H1 (cell line): ENCODE measurements around the gene CD48. TPM values are rescaled to one million over a fixed set of nuclear protein-coding genes. Genes with fewer than 3 reads are reported as not detected.
"Not testable (repeated sequence)": the region's sequence is repeated elsewhere in the genome, so short reads cannot be mapped to it uniquely, and the experiment has no call there.

Source experiments
- CTCF ChIA-PET: fragments of 300-600 bp; sonication (Branson Sonifier 250); formaldehyde crosslinking; loops from one replicate; lab custom pipeline; 2021; ENCODE audit not compliant: partially characterized antibody; lab: Charles Lee
- POLR2A ChIA-PET: fragments of 300-600 bp; sonication (Branson Sonifier 250); formaldehyde crosslinking; loops from one replicate; lab custom pipeline; 2021; ENCODE audit warnings: inconsistent platforms; ENCODE audit not compliant: partially characterized antibody; lab: Charles Lee
- DNase-seq, 2 experiments: peaks; one replicate each; pipeline versions ENCODE4 v3.0.0 to v3.0.0-alpha.2; 2010 to 2022; ENCODE audit warnings: low spot score in 2 of 2, low read depth in 1 of 2, mixed read lengths in 1 of 2
- FAIRE-seq: peaks from 2 replicates; lab custom pipeline; 2011; peaks lifted over from hg19 to GRCh38; lab: Jason Lieb, UNC
- H2AFZ ChIP-seq: 2 replicates; pipeline ENCODE4 v1.8.1; 2012; ENCODE audit warnings: low read length, inconsistent platforms
- H2AK5ac ChIP-seq: 2 replicates; pipeline ENCODE4 v1.6.1; 2013; ENCODE audit warnings: low read depth, low read length
- H2BK120ac ChIP-seq: replicated peaks from 2 replicates; pipeline ENCODE3; 2013; ENCODE audit warnings: low read depth, low read length, inconsistent platforms
- H2BK12ac ChIP-seq: 2 replicates; pipeline ENCODE4 v1.6.1; 2013; ENCODE audit warnings: low read depth, low read length
- H2BK15ac ChIP-seq: 2 replicates; pipeline ENCODE4 v1.6.1; 2013; ENCODE audit warnings: low read length
- H2BK20ac ChIP-seq: 2 replicates; pipeline ENCODE4 v1.6.1; 2013; ENCODE audit warnings: low read length
- H2BK5ac ChIP-seq: 2 replicates; pipeline ENCODE4 v1.6.1; 2013; ENCODE audit warnings: low read depth, low read length
- H3K14ac ChIP-seq: 2 replicates; pipeline ENCODE4 v1.6.1; 2013; ENCODE audit warnings: inconsistent platforms; ENCODE audit not compliant: insufficient read length
- H3K18ac ChIP-seq: 2 replicates; pipeline ENCODE4 v1.6.1; 2013; ENCODE audit warnings: low read length; ENCODE audit errors: extremely low read depth
- H3K23ac ChIP-seq: 2 replicates; pipeline ENCODE4 v1.6.1; 2013; ENCODE audit warnings: inconsistent platforms; ENCODE audit not compliant: insufficient read length
- H3K23me2 ChIP-seq: 2 replicates; pipeline ENCODE4 v1.6.1; 2013; ENCODE audit warnings: low read depth, low read length
- H3K27ac ChIP-seq: 2 replicates; pipeline ENCODE4 v1.6.1; 2011; ENCODE audit warnings: low read depth, low read length, inconsistent platforms
- H3K27me3 ChIP-seq, 4 experiments: replicated peaks in 1 of 4; 1 replicate in 1 of 4; 2 replicates in 3 of 4; pipeline versions ENCODE4 v1.6.1 to v1.8.1; 2011 to 2013; ENCODE audit warnings: low read length in 3 of 4, mild to moderate bottlenecking in 3 of 4, inconsistent platforms in 2 of 4, mixed read lengths in 2 of 4, moderate library complexity in 1 of 4; ENCODE audit not compliant: control insufficient read depth in 3 of 4, insufficient read depth in 3 of 4; ENCODE audit errors: extremely low read depth in 1 of 4
- H3K36me3 ChIP-seq, 4 experiments: 2 replicates each; pipeline versions ENCODE4 v1.6.1 to v1.8.1; 2011 to 2013; ENCODE audit warnings: mild to moderate bottlenecking in 4 of 4, low read length in 3 of 4, moderate library complexity in 2 of 4, control low read depth in 1 of 4, inconsistent platforms in 1 of 4; ENCODE audit not compliant: insufficient read depth in 4 of 4, control insufficient read depth in 2 of 4
- H3K4ac ChIP-seq: replicated peaks from 2 replicates; pipeline ENCODE3; 2013; ENCODE audit warnings: low read length, low read depth, mixed read lengths, inconsistent platforms; ENCODE audit not compliant: insufficient read length
- H3K4me1 ChIP-seq, 4 experiments: replicated peaks in 1 of 4; 1 replicate in 1 of 4; 2 replicates in 3 of 4; pipeline versions ENCODE4 v1.6.1 to v1.8.1; 2011 to 2013; ENCODE audit warnings: low read length in 3 of 4, inconsistent platforms in 2 of 4, mixed read lengths in 1 of 4; ENCODE audit not compliant: insufficient read depth in 4 of 4, control insufficient read depth in 3 of 4
- H3K4me2 ChIP-seq, 2 experiments: 2 replicates each; pipeline versions ENCODE4 v1.6.1 to v1.8.1; 2011 to 2013; ENCODE audit warnings: low read depth in 2 of 2, low read length in 2 of 2, control low read depth in 1 of 2, inconsistent platforms in 1 of 2, mild to moderate bottlenecking in 1 of 2; ENCODE audit not compliant: insufficient read depth in 1 of 2
- H3K4me3 ChIP-seq, 4 experiments: fragments of 200-600, 300-600 bp in 1 of 4; sonication (generic), shearing (Covaris generic), sonication (Bioruptor Twin) in 1 of 4; 2 replicates each; pipeline versions ENCODE4 v1.5.1 to v1.8.1; 2011 to 2016; ENCODE audit warnings: low read length in 4 of 4, low read depth in 3 of 4, control low read depth in 2 of 4, inconsistent platforms in 2 of 4, mild to moderate bottlenecking in 2 of 4, mixed read lengths in 1 of 4, moderate library complexity in 1 of 4; ENCODE audit not compliant: insufficient read depth in 2 of 4; ENCODE audit errors: extremely low read depth in 1 of 4
- H3K56ac ChIP-seq: replicated peaks from 2 replicates; pipeline ENCODE3; 2013; ENCODE audit warnings: low read depth, mild to moderate bottlenecking, mixed read lengths, low read length, inconsistent platforms; ENCODE audit not compliant: insufficient read length
- H3K79me1 ChIP-seq: 2 replicates; pipeline ENCODE4 v1.6.1; 2013; ENCODE audit warnings: low read depth, low read length, control low read depth
- H3K79me2 ChIP-seq, 2 experiments: 2 replicates each; pipeline versions ENCODE4 v1.6.1 to v1.8.1; 2012 to 2013; ENCODE audit warnings: low read length in 2 of 2, mild to moderate bottlenecking in 2 of 2, inconsistent platforms in 1 of 2; ENCODE audit not compliant: insufficient read depth in 2 of 2, control insufficient read depth in 1 of 2
- H3K9ac ChIP-seq, 4 experiments: replicated peaks in 1 of 4; 1 replicate in 1 of 4; 2 replicates in 3 of 4; pipeline versions ENCODE4 v1.6.1 to v1.8.1; 2011 to 2013; ENCODE audit warnings: low read depth in 3 of 4, low read length in 3 of 4, control low read depth in 2 of 4, mild to moderate bottlenecking in 2 of 4, moderate library complexity in 2 of 4, inconsistent platforms in 1 of 4; ENCODE audit errors: extremely low read depth in 1 of 4
- H3K9me3 ChIP-seq, 2 experiments: 2 replicates each; pipeline versions ENCODE4 v1.6.1 to v1.8.1; 2012 to 2013; ENCODE audit warnings: mild to moderate bottlenecking in 2 of 2, moderate library complexity in 2 of 2, control low read depth in 1 of 2, inconsistent platforms in 1 of 2, low read depth in 1 of 2, low read length in 1 of 2, mixed read lengths in 1 of 2; ENCODE audit not compliant: insufficient read depth in 2 of 2
- H4K20me1 ChIP-seq, 2 experiments: replicated peaks in 1 of 2; 2 replicates each; pipeline versions ENCODE3 to v1.8.1; 2011 to 2013; ENCODE audit warnings: inconsistent platforms in 2 of 2, low read length in 2 of 2, mild to moderate bottlenecking in 1 of 2; ENCODE audit not compliant: insufficient read depth in 2 of 2, control insufficient read depth in 1 of 2
- H4K5ac ChIP-seq: 2 replicates; pipeline ENCODE4 v1.6.1; 2013; ENCODE audit warnings: low read length, low read depth, mixed read lengths, inconsistent platforms; ENCODE audit not compliant: insufficient read length
- H4K8ac ChIP-seq: 2 replicates; pipeline ENCODE4 v1.8.0; 2013; ENCODE audit warnings: mild to moderate bottlenecking, moderate library complexity, low read length, inconsistent platforms; ENCODE audit not compliant: insufficient read depth; ENCODE audit errors: extremely low read depth
- H4K91ac ChIP-seq: replicated peaks from 2 replicates; pipeline ENCODE3; 2013; ENCODE audit warnings: low read length, mixed read lengths, inconsistent platforms; ENCODE audit not compliant: insufficient read length
- HDAC2 ChIP-seq, 2 experiments: fragments of 300-600 bp in 1 of 2; sonication (generic) in 1 of 2; IDR thresholded peaks; 2 replicates each; pipeline ENCODE4 v1.6.1; 2011 to 2012; ENCODE audit warnings: low read depth in 2 of 2, low read length in 2 of 2, mild to moderate bottlenecking in 2 of 2, moderate library complexity in 2 of 2, borderline replicate concordance in 1 of 2, inconsistent platforms in 1 of 2
- WGBS, 2 experiments: shearing (Covaris generic) in 1 of 2; methylation state at CpG; one replicate each; pipeline versions ENCODE4 v1.1.6 to v1.1.7; 2013 to 2015; ENCODE audit warnings: low lambda C conversion rate in 2 of 2, mixed read lengths in 2 of 2, inconsistent platforms in 1 of 2, low coverage in 1 of 2, missing lambda C conversion rate in 1 of 2; ENCODE audit not compliant: insufficient replicate concordance in 2 of 2, insufficient coverage in 1 of 2, insufficient read length in 1 of 2; ENCODE audit errors: extremely low coverage in 1 of 2, missing lambda C conversion rate in 1 of 2; 5-methylcytosine and 5-hydroxymethylcytosine counted together
- polyA plus RNA-seq, 7 experiments: library from polyadenylated mRNA; depleted of rRNA in 3 of 7; stranded (reverse) in 5 of 7; unstranded in 2 of 7; fragments of >200 nt in 5 of 7; fragments of 200-250 nt in 2 of 7; gene quantifications; 1 replicate in 5 of 7; 2 replicates in 1 of 7; 4 replicates in 1 of 7; pipeline versions ENCODE4 v1.2.1 to v1.2.3, GENCODE V29; 2011 to 2013; ENCODE audit warnings: missing spikeins in 2 of 7, mixed read lengths in 2 of 7
- total RNA-seq: library from RNA; stranded (reverse); fragmentation: NEBNext Ultra II Directional; extraction: Animal tissue kit (Norgen Biotek cat#: 25700); gene quantifications from 2 replicates; pipeline ENCODE4 v1.2.1, GENCODE V29; 2021

CD48 gene
- total and polyA plus RNA-seq, 2 of the 8 experiments (the other 6 are each of a cell fraction or from before 2014, with no cell fraction given): 0.08 TPM; not detected in 1

GRCh38 chr1:160705742-160706141 lies 5.9 kb downstream of the CD48 start (continued):
- TF ChIP-seq HDAC2 (IDR thresholded peaks at IDR 0.05; ENCODE audit: borderline replicate concordance in 1 of 2, low read depth in 2 of 2, low read length in 2 of 2): no peak
- TF ChIP-seq, all 59 proteins: peak for 0

- H3K23me2 ChIP-seq, H3K4ac ChIP-seq, H4K5ac ChIP-seq, H3K56ac ChIP-seq, H3K9me3 ChIP-seq, DNase-seq, H2BK20ac ChIP-seq, H3K9ac ChIP-seq, H3K79me2 ChIP-seq, H2AK5ac ChIP-seq, H3K4me2 ChIP-seq, H2BK12ac ChIP-seq, H3K27me3 ChIP-seq, H2BK120ac ChIP-seq, FAIRE-seq, H3K23ac ChIP-seq, H3K18ac ChIP-seq, H3K36me3 ChIP-seq, H3K14ac ChIP-seq, H3K4me3 ChIP-seq, H2AFZ ChIP-seq, H4K91ac ChIP-seq, H2BK5ac ChIP-seq, H2BK15ac ChIP-seq, H4K20me1 ChIP-seq, POLR2A ChIA-PET, H3K4me1 ChIP-seq, H4K8ac ChIP-seq, H3K79me1 ChIP-seq, H3K27ac ChIP-seq: not testable (repeated sequence)
- 95% methylated on average over 3 of the region's 3 CpGs; no CpG with 5 or more reads in 1 of the 2 experiments for WGBS, 2 experiments
- CTCF ChIA-PET: interaction anchor here (1.2 to 1.9 kb wide), 2 partner anchors 72 to 130 kb away, joined by 3 to 5 read pairs; no protein-coding TSS in a partner anchor
These were observed 6.4 kb downstream of the CD48 start for GRCh38 chr1:160705212-160705621.
